Measurements from ENCODE around the gene JSRP1.

DNA sequence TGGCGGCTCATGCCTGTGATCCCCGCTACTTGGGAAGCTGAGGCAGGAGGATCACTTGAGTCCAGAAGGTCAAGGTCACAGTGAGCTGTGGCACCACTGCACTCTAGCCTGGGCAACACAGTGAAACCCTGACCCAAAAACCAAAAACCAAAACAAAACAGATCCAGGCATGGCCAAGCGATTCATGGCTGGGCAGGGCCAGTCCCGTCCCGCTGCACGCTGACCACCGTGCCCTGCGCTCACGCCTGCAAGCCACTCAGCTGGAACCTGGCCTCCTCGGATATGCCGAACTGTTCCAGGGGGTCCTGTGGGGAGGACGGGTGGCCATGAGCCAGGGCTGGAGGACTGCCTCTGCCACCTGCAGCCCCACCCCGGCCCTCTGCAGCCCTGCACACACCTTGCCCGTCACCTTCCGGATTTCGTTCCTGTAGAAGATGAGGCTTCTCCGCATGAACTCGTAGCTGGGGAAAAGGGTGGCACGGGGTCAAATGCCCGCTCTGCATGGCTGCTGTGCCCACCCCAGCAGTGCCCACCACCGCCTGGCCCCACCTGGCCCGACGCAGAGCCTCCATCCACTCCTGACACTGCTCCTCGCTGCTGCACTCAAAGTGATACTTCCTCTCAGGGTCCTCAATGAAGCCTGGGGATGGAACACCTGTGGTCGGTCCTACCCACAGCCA, 22.5 kb downstream of the JSRP1 start:
- TF ChIP-seq, protein P1, sequence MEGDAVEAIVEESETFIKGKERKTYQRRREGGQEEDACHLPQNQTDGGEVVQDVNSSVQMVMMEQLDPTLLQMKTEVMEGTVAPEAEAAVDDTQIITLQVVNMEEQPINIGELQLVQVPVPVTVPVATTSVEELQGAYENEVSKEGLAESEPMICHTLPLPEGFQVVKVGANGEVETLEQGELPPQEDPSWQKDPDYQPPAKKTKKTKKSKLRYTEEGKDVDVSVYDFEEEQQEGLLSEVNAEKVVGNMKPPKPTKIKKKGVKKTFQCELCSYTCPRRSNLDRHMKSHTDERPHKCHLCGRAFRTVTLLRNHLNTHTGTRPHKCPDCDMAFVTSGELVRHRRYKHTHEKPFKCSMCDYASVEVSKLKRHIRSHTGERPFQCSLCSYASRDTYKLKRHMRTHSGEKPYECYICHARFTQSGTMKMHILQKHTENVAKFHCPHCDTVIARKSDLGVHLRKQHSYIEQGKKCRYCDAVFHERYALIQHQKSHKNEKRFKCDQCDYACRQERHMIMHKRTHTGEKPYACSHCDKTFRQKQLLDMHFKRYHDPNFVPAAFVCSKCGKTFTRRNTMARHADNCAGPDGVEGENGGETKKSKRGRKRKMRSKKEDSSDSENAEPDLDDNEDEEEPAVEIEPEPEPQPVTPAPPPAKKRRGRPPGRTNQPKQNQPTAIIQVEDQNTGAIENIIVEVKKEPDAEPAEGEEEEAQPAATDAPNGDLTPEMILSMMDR (IDR thresholded peaks at IDR 0.05), result no peak
- no peak for TF ChIP-seq POLR2A (IDR thresholded peaks at IDR 0.05)
